ENCODE data around the gene KCNQ1OT1. TPM values are rescaled to one million over a fixed set of nuclear protein-coding genes. Genes with fewer than 3 reads are reported as not detected.

KCNQ1OT1 gene
- total RNA-seq, 1 experiment from 2014 or later = 0.57 TPM

DNA sequence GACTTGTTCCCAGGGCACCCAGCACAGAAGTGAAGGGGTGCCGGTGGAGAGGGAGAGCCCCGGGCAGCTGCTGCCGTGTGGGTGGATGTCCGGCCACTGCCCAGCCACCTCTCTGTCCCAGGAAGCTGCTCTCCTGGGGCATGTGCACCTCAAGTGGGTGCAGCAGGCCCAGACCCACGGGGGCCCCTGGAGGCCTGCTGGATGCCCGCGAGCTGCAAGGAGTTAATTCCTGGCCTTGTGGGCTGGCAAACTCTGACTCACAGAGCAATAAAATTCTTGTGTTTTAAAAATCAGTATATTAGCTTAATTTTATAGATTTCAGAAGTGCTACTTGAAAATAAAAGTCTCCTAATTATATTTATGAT, 37.4 kb upstream of the KCNQ1OT1 start:
- DNase-seq (ENCODE audit: low read depth) = no peak

DNA sequence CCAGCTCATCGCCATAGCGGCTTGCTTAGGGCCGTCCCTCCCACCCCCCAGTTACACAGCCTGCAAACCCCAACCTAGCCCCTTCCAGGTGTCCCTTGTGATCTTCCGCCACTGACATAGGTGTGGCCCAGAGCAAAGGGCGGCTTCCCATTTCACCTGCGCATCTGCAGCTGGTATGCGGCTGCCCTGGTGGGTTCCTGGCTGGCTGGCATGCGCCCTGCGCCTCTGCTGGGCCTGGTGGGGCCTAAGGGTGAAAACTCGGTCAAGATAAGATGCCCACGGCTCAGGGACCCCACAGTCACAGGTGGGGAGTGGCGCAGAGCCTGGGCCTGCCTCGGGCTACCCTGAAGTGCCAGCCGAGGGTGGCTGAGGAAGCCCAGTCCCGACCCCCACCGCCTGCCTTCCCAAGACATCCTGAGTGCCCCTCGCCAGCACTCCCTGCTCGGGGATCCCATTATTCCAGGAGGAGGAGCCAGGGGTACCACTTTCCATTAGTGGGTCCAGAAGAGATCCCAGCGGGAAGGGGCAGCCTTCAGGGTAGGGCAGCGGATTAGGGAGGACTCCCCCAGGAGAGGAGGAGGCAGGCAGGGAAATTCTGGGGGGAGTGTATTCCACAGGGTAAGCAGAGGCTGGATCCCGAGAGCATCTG, 36.9 kb upstream of the KCNQ1OT1 start:
- DNase-seq (ENCODE audit: low read depth) = no peak

DNA sequence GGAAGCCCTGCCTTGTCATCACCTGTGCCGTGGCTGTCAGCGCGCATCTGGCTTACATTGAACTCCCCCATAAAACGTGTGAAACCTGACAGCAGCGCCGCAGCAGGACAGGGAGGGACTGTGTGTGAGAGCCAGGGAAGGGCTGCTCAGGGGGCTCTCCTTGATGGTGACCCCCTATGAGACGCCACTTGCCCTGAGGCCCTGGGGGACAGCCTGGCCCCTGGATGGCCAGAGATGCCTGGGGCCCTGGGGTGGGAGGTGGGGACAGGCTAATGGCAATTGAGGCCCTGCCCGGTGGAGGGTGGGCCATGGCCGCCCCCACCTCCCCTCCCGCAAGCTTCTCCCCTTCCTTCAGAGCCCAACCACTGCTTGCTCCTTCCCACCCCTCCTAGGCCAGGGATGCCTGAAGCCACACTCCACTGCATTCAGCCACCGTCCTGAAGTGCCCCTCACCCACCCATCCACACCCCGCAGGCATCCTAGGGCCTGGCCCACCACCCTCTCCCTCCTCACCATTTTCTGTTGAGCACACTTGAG, 35.3 kb upstream of the KCNQ1OT1 start:
- no peak for DNase-seq (ENCODE audit: low read depth)

DNA sequence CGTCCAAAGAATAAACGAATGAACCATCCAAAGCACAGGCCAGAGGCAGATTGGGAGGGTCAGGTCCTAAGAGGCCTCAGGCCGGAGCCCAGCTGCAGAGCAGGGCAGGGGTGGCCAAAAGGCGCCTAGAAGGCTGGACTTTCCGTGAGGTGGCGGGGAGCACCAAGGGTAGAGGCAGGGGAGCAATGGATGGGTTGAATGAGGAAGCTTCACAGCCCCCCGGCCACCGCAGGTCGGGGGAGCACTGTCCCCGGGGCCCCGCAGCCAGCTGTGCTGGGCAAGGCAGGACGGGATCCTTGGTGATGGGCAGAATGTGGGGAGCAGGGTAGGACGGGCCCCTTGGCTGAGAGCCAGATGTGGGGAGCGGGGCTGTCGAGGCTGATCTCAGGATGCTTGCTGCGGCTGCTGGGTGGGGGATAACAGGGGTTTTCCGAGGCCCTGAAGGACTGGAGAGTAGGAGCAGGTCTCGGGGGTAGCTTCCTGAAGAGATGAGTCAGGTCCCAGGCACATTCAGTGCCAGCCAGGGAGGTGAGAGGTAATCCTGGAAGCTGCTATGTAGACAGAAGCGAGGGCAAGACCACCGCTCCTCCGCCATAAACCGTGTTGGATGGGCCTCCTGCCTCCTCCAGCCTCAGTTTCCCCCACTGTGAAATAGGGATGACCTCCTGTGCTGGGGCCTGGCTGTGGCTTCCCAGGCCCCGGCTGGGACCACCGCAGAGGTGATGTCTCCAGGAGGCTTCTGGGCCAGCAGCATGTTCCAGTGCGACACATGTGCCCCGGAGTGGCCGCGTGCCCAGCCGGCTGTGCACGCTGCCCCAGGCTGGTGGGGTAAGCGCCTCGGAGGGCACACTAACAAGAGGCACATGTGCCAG, 34.6 kb upstream of the KCNQ1OT1 start:
- DNase-seq (ENCODE audit: low read depth) = no peak

DNA sequence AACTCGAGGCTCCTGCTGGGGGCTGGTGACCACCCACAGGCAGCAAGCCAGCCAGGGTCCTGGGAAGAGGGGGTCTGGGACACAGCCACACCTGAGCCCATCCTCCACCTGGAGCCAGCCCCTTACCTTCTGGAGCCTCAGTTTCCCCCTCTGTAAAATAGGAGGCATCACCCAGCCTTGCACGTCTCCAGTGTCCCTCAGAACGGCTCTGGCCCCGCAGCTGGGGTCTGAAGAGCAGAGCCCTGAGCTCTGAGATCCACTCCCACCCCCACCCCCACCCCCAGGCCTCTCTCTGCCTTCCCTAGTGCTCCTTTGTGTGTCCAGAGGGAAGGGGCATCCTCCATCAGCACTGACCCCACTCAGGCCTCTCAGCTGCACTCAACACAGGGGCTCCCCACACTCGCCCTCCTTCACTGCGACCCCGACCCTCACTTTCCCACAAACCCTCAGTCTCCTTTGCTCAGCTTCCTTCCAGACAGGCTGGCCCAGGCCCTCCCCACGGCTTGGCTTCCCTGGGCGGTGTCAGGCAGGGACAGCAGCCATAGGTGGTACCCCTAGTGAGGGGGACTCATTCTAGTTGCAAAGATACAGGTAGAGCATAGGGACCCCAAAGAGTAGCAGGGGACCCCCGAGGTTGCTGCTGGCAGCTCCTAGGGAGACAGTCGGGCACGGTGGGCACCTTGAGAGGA, 33.3 kb upstream of the KCNQ1OT1 start:
- no peak for DNase-seq (ENCODE audit: low read depth)

DNA sequence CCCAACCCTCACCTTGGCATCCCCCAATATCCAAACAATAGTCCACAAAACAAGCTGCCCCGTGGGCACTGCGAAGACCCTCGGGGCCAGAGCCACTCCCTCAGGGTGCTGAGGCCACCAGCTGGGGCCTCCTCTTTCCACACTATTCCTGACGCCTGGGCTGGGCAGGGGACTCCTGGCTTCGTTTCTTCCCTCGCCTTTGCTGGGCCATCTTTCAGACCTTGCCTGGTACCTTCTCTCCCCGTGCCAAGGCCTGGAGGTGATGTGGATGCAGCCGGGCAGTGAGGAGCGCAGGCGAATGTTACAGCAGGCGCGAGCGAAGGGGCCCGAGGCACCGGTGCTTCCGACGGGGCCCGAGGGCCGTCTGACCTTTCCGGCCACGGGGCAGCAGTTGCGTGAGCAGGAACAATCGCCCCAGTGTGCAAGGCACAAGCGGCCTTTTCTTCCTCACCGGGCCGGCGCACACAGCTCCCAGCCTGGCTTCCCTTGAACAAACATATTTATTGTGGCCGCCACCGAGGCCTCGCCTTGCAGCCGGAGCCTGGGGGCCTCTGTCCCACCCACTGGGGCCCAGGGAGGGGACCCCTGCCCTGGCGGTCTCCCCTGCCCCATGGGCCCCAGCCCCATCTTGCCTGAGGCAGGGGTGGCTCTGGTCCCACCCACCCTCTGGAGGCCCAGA, 32.6 kb upstream of the KCNQ1OT1 start:
- DNase-seq (ENCODE audit: low read depth) = no peak

DNA sequence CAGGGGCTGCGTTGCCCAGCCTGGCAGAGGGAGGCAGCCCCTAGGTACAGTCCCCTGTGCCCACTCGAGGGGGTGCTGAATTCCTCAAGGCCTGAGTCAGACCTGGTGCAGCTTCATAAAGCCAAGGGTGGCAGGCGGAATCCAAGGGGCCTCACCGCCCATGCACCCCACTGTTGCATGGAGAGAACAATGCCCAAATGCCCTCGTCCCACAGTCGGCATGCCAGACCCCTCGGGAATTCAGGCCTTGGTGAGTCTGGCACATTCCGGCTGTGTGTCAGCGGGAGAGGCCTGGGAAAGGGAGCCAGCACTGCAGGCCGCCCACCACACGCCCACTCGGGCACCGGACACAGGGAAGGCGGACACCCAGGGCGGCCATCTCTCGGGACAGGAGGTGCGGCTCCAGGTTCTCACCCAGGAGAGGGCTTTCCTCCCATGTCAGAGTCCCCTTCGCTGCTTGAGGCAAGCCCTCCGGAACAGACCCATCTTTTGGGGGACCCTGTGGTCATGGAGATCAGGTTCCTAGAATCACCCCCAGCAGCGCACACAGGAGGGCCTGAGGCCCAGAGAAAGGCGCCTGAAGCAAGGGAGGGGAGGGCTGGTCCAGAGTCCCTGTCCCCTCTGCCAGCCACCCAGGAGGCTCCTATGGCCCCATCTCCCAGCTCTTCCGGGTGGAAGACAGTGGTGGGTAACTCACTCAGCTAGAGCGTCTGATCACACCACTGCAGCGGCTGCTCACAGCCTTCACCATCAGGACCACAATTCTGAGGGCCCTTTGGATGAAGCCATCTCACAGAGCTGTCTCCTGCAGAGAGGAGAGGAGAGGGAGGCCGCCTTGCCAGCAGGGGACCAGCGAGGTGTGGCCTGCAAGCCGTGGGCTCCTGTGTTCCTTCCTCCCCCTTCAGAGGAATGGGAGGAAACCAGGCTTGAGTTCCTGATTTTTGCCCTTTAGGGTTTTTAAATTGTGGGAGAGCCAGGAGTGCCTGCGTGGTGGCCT, 31.6 kb upstream of the KCNQ1OT1 start:
- DNase-seq (ENCODE audit: low read depth) = no peak

DNA sequence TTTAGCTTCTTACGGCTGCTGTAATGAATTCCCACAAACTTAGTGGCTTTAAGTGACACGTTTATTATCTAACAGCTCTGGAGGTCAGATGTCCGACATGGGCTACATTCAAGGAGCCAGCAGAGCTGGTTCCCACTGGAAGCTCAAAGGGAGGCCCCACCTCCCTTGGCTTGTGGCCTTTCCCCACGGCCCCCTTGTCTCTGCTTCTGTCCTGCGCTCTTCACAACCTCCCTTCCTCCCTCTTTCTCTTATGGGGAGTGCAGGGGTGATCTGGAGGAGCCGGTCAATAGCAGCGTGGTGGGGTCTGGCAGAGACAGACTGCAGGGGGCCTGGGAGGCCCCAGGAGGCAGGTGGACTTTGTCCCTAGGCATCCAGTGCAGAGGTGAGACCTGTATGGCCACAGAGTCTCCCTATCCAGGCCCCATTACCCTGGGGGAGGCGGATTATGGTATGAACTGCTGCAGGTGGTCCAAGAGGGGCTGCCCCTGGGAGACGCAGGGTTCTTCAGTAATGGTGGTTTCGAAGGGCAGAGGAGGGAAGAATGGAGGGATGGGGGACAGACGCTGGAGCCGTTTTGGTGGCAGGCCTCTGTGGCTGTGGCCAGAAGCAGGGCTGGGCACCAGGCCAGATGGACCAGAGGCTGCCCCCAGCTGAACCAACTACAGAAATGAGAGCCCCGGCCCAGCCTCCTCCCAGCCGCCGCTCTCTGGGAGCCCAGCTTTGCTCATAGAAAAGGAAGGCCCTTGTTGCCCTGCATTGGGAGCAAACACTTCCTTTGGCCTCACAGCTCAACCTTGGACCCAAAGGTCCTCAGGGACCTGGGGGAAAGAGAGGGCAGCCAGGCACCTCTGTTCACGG, 30.7 kb upstream of the KCNQ1OT1 start:
- DNase-seq (ENCODE audit: low read depth) = no peak

DNA sequence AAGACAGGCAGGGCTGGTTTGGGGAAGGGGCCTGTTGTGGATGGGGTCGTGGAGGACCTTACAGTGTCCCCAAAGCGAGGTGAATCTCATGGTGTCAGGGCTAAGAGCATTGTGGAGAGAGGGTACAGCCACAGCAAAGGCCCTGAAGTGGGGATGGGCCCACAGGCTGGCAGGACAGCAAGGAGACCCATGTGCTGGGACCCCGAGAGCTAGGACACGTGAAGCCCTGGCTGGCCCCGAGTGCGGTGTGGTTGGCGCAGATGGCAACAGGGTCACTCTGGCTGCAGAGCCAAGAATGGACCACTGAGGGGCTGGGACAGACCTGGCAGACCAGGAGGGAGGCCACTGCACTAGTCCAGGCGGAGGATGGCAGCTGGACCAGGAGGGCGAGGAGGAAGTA, 30.0 kb upstream of the KCNQ1OT1 start:
- no peak for DNase-seq (ENCODE audit: low read depth)

DNA sequence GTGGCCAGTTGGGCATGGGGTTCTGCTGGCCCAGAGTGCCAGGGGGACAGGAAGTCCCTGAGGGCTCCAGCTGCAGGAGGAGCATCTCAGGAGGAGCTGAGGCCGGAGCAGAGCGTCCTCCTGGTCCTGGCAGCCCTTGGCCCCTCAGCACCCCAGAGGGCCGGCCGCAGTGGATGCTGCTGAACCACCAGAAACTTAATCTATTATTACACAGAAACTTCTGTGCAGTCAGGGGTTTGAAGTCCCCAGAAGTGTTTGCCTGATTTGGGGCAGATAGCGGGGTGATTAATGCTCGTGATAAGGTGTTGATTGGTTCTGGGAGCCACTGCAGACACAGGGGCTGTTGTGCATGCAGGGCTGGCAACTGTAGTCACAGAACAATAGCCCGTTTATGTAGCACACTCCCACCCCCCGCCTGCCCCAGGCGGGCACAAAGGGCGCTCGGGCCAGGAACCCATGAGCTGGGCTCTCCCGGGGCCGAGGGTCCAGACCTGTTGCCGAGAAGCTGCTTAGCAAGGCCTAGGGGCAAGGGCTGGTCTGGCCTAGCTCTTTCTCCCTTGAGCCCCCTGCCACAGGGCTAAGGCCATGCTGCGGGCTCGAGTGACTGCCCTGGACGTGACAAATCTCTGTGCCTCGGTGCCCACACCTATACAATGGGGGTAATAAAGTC, 29.0 kb upstream of the KCNQ1OT1 start:
- no peak for DNase-seq (ENCODE audit: low read depth)

DNA sequence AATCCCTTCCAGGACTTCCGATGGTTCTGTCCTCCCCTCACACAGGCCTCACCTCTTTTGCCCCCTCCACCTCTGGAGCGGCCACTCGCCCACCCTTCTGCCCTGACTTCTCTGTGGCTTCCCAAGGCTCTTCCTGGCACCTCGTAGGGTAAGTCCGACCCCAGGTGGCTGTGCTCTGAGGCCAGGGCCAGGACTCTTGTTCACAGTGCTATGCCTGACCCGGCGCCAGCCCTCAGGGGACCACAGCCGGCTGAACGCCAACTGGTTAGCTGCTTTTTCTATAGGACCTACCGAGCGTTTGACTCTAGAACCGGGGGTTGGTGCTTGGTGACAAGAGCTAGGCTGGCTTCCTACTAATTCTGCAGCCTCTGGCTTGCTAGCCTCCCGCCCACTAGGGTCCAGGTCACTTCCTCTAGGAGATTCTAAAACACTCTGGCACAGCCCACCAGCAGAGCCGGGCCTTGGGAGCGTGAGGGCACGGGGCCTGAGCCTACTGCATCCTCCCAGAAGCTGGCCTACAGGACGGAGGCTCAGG, 28.4 kb upstream of the KCNQ1OT1 start:
- DNase-seq (ENCODE audit: low read depth) = no peak

DNA sequence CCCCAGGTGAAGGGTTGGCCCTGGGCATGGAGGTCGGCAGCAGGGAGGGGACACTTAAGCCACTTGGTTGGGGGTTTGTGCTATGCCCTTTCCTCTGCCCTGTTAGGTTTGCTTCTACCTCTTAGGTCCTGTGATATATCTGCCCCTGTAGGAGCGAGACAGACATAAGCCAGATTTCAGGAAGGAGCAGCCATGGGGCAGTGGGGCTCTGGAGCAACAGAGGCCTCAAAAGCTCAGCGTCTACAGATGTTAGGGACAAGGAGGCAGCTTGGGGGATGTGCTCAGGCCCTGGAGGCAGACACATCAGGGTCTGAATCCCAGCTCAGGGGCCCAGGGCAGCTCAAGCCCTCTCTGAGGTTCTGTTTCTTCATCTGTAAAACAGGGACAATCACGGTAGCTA, 27.2 kb upstream of the KCNQ1OT1 start:
- DNase-seq (ENCODE audit: low read depth) = no peak

DNA sequence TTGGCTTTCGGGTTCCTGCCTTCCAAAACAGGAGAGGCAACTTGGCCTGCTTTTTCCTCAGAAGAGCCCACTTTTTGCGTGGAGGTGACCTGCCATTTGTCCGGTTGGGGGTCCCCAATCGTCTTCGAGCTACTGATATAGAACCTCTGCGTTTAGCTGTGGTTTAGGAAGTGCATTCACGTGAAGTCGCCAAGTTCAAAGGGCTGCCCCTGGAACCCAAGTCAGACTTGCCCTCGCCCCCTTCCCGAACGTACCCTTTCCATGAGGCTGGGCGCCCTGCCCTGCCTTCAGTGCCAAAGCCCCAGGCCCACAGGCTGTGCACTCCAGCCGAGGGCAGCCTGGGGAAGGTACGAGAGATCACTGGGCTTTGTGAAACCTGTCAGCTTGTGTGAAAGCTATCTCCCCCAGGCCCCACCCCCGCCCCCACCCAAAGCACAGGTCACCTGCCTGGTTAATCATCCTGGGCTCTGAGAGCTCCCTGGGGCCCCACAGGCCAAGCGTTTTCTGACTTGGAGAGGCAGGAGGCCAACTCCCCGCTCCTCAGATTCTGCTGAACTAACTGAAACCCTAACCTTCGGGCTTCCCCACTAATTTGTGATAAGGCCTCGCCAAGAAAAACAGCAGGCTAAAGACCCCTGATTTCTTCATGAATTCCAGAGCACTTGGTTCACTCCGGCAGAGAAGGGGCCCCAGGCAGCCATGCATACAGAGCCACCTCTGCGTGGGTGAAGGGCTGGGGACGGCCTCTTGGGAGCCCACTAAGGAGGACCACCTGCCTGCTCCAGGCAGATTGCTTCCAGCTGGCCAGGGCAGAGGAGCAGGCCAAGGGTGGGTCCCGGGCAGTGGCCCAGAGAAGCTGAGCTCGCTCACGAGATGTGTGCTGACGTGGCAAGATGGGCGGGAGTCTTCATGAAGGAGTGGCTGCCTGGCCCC, 25.8 kb upstream of the KCNQ1OT1 start:
- no peak for DNase-seq (ENCODE audit: low read depth)

DNA sequence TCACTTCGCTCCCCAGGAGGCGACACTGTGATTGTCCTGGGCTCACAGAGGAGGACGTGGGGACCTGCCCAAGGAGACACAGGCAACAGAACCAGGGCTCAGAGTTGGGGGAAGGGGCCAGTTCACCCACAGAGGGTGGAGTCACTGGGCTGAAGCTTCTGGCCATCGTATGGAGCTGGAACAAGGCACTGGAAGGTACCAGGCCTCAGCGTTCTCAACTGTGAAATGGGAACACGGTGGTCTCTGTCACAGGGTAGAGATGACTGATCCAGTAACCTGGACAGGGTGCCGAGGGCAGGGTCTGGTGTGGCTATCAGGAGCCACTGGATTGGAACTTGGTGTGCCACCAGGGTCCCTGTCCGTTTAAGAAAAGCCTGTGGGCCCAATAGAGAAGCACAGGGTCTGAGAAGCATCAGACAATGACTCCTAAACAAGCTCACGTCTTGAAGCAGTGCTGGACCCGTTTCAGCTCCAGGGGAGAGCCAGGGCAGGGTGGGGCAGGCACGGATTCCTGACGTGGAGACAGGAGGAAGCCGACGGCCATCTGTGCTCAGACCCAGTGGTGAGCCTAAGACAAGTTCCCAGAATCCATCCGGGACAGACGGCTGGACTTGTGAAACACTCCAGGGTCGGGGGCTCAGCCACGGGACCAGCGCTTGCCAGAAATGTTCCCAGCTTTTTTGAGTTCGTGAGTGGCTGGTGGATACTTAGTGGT, 25.0 kb upstream of the KCNQ1OT1 start:
- DNase-seq (ENCODE audit: low read depth) = no peak

DNA sequence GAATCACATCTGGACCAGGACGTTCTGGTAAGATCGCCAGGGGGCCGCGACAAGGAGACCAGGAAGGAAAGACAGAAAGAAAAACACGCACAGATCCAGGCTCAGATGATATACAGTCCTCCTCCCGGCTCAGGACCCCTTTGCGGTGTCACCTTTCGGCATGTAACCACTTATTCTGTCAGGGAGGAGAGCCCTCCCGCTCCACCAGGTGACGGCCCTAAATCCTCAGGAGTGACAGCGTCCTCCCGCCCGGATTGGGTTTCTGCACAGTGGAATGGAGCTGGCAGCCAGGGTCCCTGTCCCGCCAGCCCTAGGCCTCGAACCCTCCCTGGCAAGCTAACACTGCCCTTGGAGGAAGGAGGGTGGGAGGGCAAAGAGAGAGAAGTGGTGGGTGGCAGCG, 24.3 kb upstream of the KCNQ1OT1 start:
- no peak for DNase-seq (ENCODE audit: low read depth)

DNA sequence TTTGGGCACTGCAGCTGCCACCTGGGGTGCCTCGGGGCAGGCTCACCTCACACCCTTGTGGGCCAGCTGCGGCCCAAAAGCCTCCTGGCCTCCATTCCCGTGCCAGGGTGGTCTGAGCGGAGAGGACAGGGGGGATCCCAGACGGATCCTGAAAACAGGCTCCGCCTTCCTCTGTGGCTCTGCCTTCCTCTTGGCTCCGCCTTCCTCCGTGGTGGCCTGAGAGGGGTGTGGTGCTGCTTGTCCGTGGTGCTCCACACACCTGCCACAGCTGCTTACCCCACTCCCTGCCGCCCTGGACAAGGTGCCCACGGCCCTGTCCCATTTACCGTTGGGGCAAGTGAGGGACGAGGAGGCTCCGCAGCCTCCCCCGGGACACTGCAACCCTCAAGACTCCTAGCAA, 23.2 kb upstream of the KCNQ1OT1 start:
- no peak for DNase-seq (ENCODE audit: low read depth)
